ENCODE measurements around the gene CTRL.
A peak's percentile ranks its signal among the peaks of the same experiment; 100 is the strongest.

Gene CTRL

DNA sequence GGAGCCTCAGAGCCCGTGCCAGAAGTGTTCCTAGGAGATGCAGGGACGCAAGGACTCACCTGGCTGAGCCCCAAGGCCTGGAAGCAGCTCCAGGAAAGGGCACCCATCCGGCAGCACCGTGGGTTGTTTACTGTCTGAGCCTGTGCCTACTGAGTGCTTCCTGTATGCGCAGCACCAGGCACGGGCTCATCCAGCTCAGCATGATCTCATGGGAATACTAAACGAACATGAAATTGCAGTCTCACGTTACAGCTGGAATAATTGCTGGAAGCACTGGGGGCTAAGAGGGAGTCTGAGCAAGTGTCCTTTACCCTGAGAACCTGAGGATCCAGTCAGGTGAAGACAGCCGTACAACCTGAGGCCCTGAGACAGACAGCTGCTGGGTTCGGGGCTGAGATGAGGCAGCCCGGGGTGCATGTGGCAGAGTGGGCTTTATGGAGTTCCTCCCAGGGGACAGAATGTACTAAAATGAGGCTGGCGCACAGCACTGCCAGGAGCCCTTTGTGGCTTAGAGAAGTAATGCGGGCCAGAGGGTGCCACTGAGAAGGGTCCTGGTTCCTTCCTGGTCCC is 5.4 kb downstream of the CTRL start (continued):
- TF ChIP-seq, protein P1, sequence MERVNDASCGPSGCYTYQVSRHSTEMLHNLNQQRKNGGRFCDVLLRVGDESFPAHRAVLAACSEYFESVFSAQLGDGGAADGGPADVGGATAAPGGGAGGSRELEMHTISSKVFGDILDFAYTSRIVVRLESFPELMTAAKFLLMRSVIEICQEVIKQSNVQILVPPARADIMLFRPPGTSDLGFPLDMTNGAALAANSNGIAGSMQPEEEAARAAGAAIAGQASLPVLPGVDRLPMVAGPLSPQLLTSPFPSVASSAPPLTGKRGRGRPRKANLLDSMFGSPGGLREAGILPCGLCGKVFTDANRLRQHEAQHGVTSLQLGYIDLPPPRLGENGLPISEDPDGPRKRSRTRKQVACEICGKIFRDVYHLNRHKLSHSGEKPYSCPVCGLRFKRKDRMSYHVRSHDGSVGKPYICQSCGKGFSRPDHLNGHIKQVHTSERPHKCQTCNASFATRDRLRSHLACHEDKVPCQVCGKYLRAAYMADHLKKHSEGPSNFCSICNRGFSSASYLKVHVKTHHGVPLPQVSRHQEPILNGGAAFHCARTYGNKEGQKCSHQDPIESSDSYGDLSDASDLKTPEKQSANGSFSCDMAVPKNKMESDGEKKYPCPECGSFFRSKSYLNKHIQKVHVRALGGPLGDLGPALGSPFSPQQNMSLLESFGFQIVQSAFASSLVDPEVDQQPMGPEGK (tag by site-specific recombination; IDR thresholded peaks at IDR 0.05), result peak; percentile 87
- TF ChIP-seq, protein P2, sequence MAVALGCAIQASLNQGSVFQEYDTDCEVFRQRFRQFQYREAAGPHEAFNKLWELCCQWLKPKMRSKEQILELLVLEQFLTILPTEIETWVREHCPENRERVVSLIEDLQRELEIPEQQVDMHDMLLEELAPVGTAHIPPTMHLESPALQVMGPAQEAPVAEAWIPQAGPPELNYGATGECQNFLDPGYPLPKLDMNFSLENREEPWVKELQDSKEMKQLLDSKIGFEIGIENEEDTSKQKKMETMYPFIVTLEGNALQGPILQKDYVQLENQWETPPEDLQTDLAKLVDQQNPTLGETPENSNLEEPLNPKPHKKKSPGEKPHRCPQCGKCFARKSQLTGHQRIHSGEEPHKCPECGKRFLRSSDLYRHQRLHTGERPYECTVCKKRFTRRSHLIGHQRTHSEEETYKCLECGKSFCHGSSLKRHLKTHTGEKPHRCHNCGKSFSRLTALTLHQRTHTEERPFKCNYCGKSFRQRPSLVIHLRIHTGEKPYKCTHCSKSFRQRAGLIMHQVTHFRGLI (tag by site-specific recombination; IDR thresholded peaks at IDR 0.05), result peak; percentile 84
- TF ChIP-seq ZNF629 (tag by site-specific recombination; IDR thresholded peaks at IDR 0.05) (peak; percentile 70; the same call in 1 of the 2 replicates), REPIN1 (tag by site-specific recombination; IDR thresholded peaks at IDR 0.05; ENCODE audit: low read depth) (no peak), ZNF660 (tag by site-specific recombination; IDR thresholded peaks at IDR 0.05) (peak; percentile 68), SCRT1 (tag by site-specific recombination; IDR thresholded peaks at IDR 0.05; ENCODE audit: borderline replicate concordance) (0 out of 2 replicates have a peak, but pooled peaks have one; percentile 10), ZBTB17 (tag by site-specific recombination; IDR thresholded peaks at IDR 0.05) (peak; percentile 72), ZNF10 (tag by site-specific recombination; IDR thresholded peaks at IDR 0.05) (0 out of 2 replicates have a peak, but pooled peaks have one; percentile 55), ZNF792 (tag by site-specific recombination; IDR thresholded peaks at IDR 0.05) (peak; percentile 97; the same call in 1 of the 2 replicates), ZNF639 (tag by site-specific recombination; IDR thresholded peaks at IDR 0.05) (0 out of 2 replicates have a peak, but pooled peaks have one; percentile 44), ZNF335 (tag by site-specific recombination; conservative IDR thresholded peaks at IDR 0.05) (peak; percentile 70), TRIM28 (IDR thresholded peaks at IDR 0.05; ENCODE audit: borderline replicate concordance, low read length) (peak; percentile 57; the same call in 1 of the 2 replicates), ZNF843 (tag by site-specific recombination; IDR thresholded peaks at IDR 0.05) (0 out of 2 replicates have a peak, but pooled peaks have one; percentile 24)
- TF ChIP-seq, protein P3, sequence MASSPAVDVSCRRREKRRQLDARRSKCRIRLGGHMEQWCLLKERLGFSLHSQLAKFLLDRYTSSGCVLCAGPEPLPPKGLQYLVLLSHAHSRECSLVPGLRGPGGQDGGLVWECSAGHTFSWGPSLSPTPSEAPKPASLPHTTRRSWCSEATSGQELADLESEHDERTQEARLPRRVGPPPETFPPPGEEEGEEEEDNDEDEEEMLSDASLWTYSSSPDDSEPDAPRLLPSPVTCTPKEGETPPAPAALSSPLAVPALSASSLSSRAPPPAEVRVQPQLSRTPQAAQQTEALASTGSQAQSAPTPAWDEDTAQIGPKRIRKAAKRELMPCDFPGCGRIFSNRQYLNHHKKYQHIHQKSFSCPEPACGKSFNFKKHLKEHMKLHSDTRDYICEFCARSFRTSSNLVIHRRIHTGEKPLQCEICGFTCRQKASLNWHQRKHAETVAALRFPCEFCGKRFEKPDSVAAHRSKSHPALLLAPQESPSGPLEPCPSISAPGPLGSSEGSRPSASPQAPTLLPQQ (tag by site-specific recombination; IDR thresholded peaks at IDR 0.05), result peak; percentile 40; the same call in 1 of the 2 replicates
- TF ChIP-seq, protein P4, sequence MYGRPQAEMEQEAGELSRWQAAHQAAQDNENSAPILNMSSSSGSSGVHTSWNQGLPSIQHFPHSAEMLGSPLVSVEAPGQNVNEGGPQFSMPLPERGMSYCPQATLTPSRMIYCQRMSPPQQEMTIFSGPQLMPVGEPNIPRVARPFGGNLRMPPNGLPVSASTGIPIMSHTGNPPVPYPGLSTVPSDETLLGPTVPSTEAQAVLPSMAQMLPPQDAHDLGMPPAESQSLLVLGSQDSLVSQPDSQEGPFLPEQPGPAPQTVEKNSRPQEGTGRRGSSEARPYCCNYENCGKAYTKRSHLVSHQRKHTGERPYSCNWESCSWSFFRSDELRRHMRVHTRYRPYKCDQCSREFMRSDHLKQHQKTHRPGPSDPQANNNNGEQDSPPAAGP (tag by site-specific recombination; IDR thresholded peaks at IDR 0.05), result 0 out of 2 replicates have a peak, but pooled peaks have one; percentile 25

- ChIA-PET CTCF (interaction anchor here (0.6 to 2.5 kb wide), 9 partner anchors 9 to 447 kb away, joined by 3 to 7 read pairs (median 4); partner anchors contain the start of genes NRN1L and PSMB10), POLR2A (interaction anchor here (0.6 to 3.0 kb wide), 3 partner anchors 11 to 58 kb away, joined by 5 to 10 read pairs (median 5); partner anchors contain the start of gene PSKH1)
- H3K4me3 ChIP-seq (ENCODE audit: low read depth, low read length), result no peak overlapping the region
- H3K36me3 ChIP-seq (ENCODE audit: control insufficient read depth in 2 of 2, insufficient read depth in 1 of 2, low read length in 2 of 2), result peaks cover 0 to 47% of the 10 kb centered on the region in 2 experiments; a peak in 1 of 3 replicates
- TF ChIP-seq ZNF341 (tag by site-specific recombination; IDR thresholded peaks at IDR 0.05; ENCODE audit: low read depth) (peak; percentile 30; the same call in 1 of the 2 replicates), SCRT1 (tag by site-specific recombination; IDR thresholded peaks at IDR 0.05; ENCODE audit: borderline replicate concordance) (no peak)
- no peaks in the 10 kb centered on the region for H3K9me3 ChIP-seq (ENCODE audit: control insufficient read depth, insufficient read depth, low read depth, low read length)
- H3K4me1 ChIP-seq (ENCODE audit: control insufficient read depth, insufficient read depth, low read length), result peaks cover 10% of the 10 kb centered on the region; the same call in 1 of the 2 replicates
- H3K27ac ChIP-seq (ENCODE audit: extremely low read depth, low read depth, low read length), result no peak overlapping the region
Observed at GRCh38 chr16:67924140-67924906, 7.3 kb downstream of the CTRL start.

Measured in HEK293 (cell line).